AG10803 (cell line): ENCODE data around the gene CNTN6.

Source experiments
- DNase-seq: peaks from one replicate; pipeline ENCODE4 v3.0.0; 2010; ENCODE audit warnings: low read depth
- H3K4me3 ChIP-seq: 2 replicates; pipeline ENCODE4 v1.5.1; 2011; ENCODE audit warnings: mild to moderate bottlenecking, low read length, control low read depth
- TF ChIP-seq, protein P1 (sequence below): conservative IDR thresholded peaks from 2 replicates; pipeline ENCODE4 v1.5.1; 2011; ENCODE audit warnings: mild to moderate bottlenecking, low read length, control low read depth, inconsistent platforms

Gene CNTN6

DNA sequence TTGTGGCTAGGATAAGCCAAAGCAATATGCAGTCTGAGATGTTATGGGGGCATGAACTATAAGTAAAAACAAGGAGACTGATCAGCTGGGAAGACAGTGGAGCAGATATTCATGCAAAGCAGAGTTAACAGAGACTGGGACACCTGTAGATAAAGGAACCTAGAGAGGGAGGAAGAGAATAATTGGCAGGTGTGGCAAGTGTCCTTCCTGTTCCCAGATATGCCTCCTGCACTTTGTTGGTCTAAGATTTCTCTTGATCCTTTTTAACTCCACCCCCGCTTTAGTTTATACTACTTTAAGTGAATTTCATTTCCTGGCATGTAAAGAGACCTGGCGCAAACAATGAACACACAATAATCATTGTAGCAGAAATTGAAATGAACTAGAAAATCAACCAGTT lies 169.4 kb downstream of the CNTN6 start:
- TF ChIP-seq, protein P1, sequence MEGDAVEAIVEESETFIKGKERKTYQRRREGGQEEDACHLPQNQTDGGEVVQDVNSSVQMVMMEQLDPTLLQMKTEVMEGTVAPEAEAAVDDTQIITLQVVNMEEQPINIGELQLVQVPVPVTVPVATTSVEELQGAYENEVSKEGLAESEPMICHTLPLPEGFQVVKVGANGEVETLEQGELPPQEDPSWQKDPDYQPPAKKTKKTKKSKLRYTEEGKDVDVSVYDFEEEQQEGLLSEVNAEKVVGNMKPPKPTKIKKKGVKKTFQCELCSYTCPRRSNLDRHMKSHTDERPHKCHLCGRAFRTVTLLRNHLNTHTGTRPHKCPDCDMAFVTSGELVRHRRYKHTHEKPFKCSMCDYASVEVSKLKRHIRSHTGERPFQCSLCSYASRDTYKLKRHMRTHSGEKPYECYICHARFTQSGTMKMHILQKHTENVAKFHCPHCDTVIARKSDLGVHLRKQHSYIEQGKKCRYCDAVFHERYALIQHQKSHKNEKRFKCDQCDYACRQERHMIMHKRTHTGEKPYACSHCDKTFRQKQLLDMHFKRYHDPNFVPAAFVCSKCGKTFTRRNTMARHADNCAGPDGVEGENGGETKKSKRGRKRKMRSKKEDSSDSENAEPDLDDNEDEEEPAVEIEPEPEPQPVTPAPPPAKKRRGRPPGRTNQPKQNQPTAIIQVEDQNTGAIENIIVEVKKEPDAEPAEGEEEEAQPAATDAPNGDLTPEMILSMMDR, result no peak
- DNase-seq, result no peak

GRCh38 chr3:1263121-1263520 lies 170.3 kb downstream of the CNTN6 start:
- H3K4me3 ChIP-seq, result no peak overlapping the region
- TF ChIP-seq, protein P1, result no peak
- no peak for DNase-seq

More for the DNA sequence above, 169.4 kb downstream of the CNTN6 start:
- no peak overlapping the region for H3K4me3 ChIP-seq

- DNase-seq, result no peak
- TF ChIP-seq, protein P1, result no peak
- no peak overlapping the region for H3K4me3 ChIP-seq
Observed at GRCh38 chr3:1269808-1270207, 177.0 kb downstream of the CNTN6 start.

DNA sequence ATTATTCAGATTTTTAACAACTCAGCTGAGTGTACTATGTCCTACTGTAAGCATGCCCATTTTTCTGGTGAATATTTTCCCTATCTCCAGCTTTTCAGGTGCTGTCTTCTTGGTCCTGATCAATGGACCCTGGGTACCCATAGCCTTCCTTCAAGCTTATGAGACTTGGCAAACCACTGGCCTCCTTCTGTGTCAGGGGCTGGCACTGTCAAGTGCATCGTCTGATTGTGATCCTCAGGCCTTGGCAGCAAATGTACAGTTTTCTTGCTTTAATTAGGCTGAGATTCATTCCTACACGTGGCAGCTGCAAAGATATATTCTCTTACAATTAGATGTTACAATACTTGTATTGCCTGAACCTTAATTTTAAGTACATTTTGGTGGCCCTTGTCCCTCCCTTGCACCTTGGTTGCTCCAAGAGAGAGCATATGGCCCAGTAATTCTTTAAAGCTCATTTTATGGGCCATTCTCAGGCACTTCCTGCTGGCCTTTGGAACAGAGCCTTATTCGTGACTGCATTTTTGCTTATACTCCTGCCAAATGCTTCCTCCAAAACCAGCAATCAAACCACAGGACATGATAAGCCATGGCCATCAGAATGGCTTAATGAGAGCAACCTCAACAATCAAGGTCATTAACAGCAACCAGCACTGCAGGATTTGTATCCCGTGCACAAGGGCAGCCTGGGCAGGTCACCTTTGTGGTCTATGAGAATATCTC lies 179.9 kb downstream of the CNTN6 start:
- no peak overlapping the region for H3K4me3 ChIP-seq
- TF ChIP-seq, protein P1, result no peak
- DNase-seq, result no peak

DNA sequence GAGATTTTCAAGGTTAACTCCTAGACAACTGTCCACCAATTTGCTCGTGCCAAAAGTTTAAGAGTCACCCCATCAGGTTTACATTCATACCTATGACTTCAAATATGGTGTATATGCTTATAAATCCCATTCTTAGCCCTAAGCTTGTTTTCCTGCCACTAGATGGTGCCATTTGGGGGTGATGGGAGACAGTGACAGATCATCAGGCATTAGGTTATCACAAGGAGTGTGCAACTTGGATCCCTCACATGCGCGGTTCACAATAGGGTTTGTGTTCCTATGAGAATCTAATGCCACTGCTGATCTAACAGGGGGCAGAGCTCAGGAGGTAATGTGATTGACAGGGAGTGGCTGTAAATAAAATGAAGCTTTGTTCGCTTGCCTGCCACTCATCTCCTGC lies 182.7 kb downstream of the CNTN6 start:
- H3K4me3 ChIP-seq, result no peak overlapping the region
- TF ChIP-seq, protein P1, result no peak
- DNase-seq, result no peak

DNA sequence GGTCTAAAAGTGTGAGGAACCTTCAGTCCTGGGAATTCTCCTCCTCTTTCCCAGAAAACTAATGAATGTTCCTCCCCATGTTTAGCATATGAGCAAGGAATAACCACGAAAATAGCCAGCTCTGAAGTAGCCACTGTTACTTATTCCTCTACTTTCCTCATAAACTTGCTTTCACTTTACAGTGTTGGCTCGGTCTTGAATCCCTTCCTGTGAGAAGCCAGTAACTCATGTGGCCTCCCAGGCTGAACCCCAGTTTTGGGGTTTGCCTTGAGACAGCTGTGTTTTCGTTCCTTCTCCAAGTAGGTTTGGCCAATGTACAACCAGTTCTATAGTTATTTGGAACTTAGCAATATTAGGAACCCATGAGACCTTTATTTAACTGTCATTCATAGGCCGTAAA lies 195.0 kb downstream of the CNTN6 start:
- TF ChIP-seq, protein P1, result no peak
- no peak for DNase-seq
- no peak overlapping the region for H3K4me3 ChIP-seq

- TF ChIP-seq, protein P1, result no peak
- no peak for DNase-seq
- H3K4me3 ChIP-seq, result no peak overlapping the region
Observed at GRCh38 chr3:1288805-1289494, 196.1 kb downstream of the CNTN6 start.
